Loucy (cell line): ENCODE data around the gene ECHS1.
A peak's percentile ranks its signal among the peaks of the same experiment; 100 is the strongest.

Experiments
- H2AFZ ChIP-seq: fragments of 200-600 bp; sonication (generic); 2 replicates; pipeline ENCODE4 v1.6.0; 2016; ENCODE audit warnings: antibody characterized with exemption, mild to moderate bottlenecking, low read length, moderate library complexity
- H3F3A ChIP-seq: fragments of 200-600 bp; 2 replicates; pipeline ENCODE4 v1.6.0; 2016; ENCODE audit warnings: antibody characterized with exemption, low read depth, mild to moderate bottlenecking
- H3K27me3 ChIP-seq: fragments of 200-600 bp; sonication (generic); 2 replicates; pipeline ENCODE4 v1.6.1; 2014; ENCODE audit warnings: low read length, mild to moderate bottlenecking; ENCODE audit not compliant: insufficient read depth, poor library complexity, severe bottlenecking
- H3K36me3 ChIP-seq: fragments of 200-600 bp; sonication (generic); 2 replicates; pipeline ENCODE4 v1.6.1; 2016; ENCODE audit warnings: low read length; ENCODE audit not compliant: insufficient read depth
- H3K4me1 ChIP-seq: fragments of 200-600 bp; sonication (generic); 2 replicates; pipeline ENCODE4 v1.5.1; 2014; ENCODE audit warnings: low read length, mild to moderate bottlenecking; ENCODE audit not compliant: insufficient read depth, poor library complexity, severe bottlenecking
- H3K4me2 ChIP-seq: fragments of 200-600 bp; sonication (generic); 2 replicates; pipeline ENCODE4 v1.6.0; 2014; ENCODE audit warnings: antibody characterized with exemption, low read length, low read depth, mild to moderate bottlenecking; ENCODE audit not compliant: poor library complexity, severe bottlenecking
- H3K4me3 ChIP-seq: fragments of 200-600 bp; sonication (generic); 2 replicates; pipeline ENCODE4 v1.5.1; 2014; ENCODE audit warnings: low read length, mild to moderate bottlenecking, mixed read lengths; ENCODE audit not compliant: poor library complexity, severe bottlenecking
- H3K79me2 ChIP-seq: fragments of 200-600 bp; sonication (generic); 2 replicates; pipeline ENCODE4 v1.6.1; 2014; ENCODE audit warnings: low read length; ENCODE audit not compliant: insufficient read depth
- H3K9ac ChIP-seq: fragments of 200-600 bp; sonication (generic); 2 replicates; pipeline ENCODE4 v1.6.0; 2014; ENCODE audit warnings: mild to moderate bottlenecking, low read depth, low read length, moderate library complexity; ENCODE audit not compliant: poor library complexity, severe bottlenecking
- H3K9me2 ChIP-seq: fragments of 200-600 bp; sonication (generic); replicated peaks from 2 replicates; pipeline ENCODE4 v1.6.1; 2016; ENCODE audit warnings: low read depth, low read length, mixed read lengths
- H3K9me3 ChIP-seq: fragments of 200-600 bp; sonication (generic); 2 replicates; pipeline ENCODE4 v1.6.1; 2014; ENCODE audit warnings: mild to moderate bottlenecking, antibody characterized with exemption, low read length, low read depth; ENCODE audit not compliant: insufficient read depth
- H4K20me1 ChIP-seq: fragments of 200-600 bp; sonication (generic); 2 replicates; pipeline ENCODE4 v1.6.0; 2014; ENCODE audit warnings: antibody characterized with exemption, low read length, mild to moderate bottlenecking; ENCODE audit not compliant: insufficient read depth, poor library complexity, severe bottlenecking
- EZH2phosphoT487 ChIP-seq: fragments of 200-600 bp; IDR thresholded peaks from 2 replicates; pipeline ENCODE4 v1.6.1; 2018; ENCODE audit warnings: antibody characterized with exemption, mild to moderate bottlenecking, moderate library complexity, borderline replicate concordance
- TF ChIP-seq, protein P1 (sequence below): fragments of 200-600 bp; sonication (generic); conservative IDR thresholded peaks from 2 replicates; pipeline ENCODE4 v1.5.1; 2014; ENCODE audit warnings: mild to moderate bottlenecking, antibody characterized with exemption, low read length

The ECHS1 gene

DNA sequence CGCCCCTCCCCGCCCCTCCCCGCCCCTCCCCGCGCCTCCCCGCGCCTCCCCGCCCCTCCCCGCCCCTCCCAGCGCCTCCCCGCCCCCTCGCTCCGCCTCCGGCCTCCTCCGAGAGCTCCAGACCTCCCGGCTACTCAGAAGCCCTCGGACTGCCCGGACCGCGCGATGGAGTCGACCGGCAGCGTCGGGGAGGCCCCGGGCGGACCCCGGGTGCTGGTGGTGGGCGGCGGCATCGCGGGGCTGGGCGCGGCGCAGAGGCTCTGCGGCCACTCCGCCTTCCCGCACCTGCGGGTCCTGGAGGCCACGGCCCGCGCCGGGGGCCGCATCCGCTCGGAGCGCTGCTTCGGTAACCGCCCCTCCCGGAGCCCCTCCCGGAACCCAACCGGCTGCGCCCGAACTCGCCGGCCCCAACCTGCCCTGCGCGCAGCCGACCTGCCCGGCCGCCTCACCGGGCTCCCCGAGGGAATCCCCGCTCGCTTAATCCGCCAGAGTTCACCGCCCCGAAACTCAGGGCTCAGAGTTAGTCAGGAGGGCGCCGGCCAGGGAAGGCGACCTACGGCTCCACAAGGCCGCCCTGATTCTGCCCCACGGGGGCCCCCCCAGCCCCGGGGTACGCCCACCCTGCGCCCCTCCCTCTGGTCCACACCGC, 6.1 kb upstream of the ECHS1 start, which contains the start of gene PAOX:
Gene PAOX, plus strand, starts transcription at position 111 of the 649 bp plus-strand sequence. Its CDS starts 55 bp downstream, at position 166.
- H2AFZ ChIP-seq: peak within 1 kb of the TSS; percentile 98
- H3K9ac ChIP-seq: peak within 1 kb of the TSS; percentile 74

DNA sequence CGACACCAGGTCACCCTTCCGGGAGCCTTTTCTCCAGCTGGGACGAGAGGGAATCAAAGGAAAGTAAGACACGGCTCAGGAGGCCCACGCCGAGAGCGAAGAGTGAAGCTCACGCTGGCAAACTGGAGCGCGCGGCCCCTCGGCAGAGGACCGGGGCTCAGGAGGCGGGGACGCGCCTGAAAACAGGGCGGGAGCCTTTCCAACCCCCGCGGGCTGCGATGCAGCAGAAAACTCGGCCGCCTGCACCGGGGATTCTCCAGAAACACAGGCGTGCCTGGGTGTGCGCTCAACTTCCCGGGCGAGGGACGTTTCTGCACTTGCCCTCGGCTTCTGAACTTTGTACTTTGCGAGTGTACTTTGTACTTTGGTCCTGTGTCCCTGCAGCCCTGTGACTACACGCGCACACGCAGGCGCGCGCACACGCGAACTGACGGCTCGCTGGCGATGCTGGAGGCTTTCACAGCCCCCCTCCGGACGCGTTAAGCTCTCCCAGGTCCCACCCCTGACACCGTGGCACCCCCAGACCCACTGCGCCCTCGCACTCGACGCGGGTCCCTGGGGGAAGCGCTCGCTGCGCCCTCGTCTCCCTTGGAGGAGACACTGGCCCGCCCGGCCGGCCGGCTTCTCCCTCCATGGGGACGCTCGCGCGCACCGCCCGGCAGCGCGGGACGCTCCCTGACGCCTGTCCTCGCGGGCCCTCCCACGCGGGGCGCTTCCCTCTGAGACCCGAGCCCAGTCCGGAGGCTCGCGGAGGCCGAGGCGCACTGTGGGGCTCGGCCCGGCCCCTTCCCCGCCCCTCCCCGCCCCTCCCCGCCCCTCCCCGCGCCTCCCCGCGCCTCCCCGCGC, 5.3 kb upstream of the ECHS1 start:
- H3K27me3 ChIP-seq: no peaks in the 10 kb centered on the region
- H3F3A ChIP-seq: no peaks in the 10 kb centered on the region; the same call in 1 of the 2 replicates
- H3K4me1 ChIP-seq: peaks cover 19% of the 10 kb centered on the region

More for the DNA sequence above, 6.1 kb upstream of the ECHS1 start, which contains the start of gene PAOX:
- Histone ChIP-seq H3K4me2 (peak within 1 kb of the TSS; percentile 97), H3K9me3 (no peaks in the 10 kb centered on the region), H3K79me2 (no peaks in the 10 kb centered on the region), H3F3A (no peaks in the 10 kb centered on the region; the same call in 1 of the 2 replicates), H3K27me3 (no peaks in the 10 kb centered on the region), H4K20me1 (no peaks in the 10 kb centered on the region), H3K9me2 (no peaks in the 10 kb centered on the region), H3K4me1 (peaks cover 14% of the 10 kb centered on the region), H3K4me3 (peak within 1 kb of the TSS; percentile 80), H3K36me3 (no peaks in the 10 kb centered on the region)
- TF ChIP-seq, protein P1, sequence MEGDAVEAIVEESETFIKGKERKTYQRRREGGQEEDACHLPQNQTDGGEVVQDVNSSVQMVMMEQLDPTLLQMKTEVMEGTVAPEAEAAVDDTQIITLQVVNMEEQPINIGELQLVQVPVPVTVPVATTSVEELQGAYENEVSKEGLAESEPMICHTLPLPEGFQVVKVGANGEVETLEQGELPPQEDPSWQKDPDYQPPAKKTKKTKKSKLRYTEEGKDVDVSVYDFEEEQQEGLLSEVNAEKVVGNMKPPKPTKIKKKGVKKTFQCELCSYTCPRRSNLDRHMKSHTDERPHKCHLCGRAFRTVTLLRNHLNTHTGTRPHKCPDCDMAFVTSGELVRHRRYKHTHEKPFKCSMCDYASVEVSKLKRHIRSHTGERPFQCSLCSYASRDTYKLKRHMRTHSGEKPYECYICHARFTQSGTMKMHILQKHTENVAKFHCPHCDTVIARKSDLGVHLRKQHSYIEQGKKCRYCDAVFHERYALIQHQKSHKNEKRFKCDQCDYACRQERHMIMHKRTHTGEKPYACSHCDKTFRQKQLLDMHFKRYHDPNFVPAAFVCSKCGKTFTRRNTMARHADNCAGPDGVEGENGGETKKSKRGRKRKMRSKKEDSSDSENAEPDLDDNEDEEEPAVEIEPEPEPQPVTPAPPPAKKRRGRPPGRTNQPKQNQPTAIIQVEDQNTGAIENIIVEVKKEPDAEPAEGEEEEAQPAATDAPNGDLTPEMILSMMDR: no peak
- TF ChIP-seq EZH2phosphoT487: no peak

DNA sequence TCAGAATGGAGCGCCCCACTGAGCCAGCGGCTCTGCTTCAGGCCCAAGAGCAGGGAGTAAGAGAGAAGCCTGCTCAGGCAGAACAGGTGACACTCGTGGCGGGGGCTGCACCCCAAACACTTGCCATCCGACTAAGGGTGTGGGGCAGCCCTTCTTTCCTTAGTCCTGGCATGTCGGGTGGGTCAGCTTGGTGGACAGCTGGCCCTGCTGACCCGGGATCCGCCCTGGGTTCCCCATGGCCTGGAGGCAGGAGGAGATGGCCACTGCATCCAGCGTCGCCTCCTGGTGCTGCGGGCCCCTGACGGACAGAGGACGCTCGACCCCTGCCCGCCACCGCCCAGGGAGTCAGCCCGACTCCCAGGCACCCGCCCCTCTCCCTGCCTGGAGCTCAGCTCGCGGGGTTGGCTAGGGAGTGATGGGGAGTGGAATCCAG, 4.7 kb upstream of the ECHS1 start:
- Histone ChIP-seq H4K20me1 (no peaks in the 10 kb centered on the region), H3K4me2 (peak overlapping the region; percentile 97), H3F3A (no peaks in the 10 kb centered on the region; the same call in 1 of the 2 replicates), H3K9me3 (no peaks in the 10 kb centered on the region), H3K27me3 (no peaks in the 10 kb centered on the region), H3K36me3 (no peaks in the 10 kb centered on the region), H2AFZ (peak overlapping the region; percentile 98), H3K9me2 (no peaks in the 10 kb centered on the region), H3K4me1 (peaks cover 19% of the 10 kb centered on the region), H3K4me3 (peak overlapping the region; percentile 80), H3K9ac (peak overlapping the region; percentile 74), H3K79me2 (no peaks in the 10 kb centered on the region)
- TF ChIP-seq, protein P1: no peak
- TF ChIP-seq EZH2phosphoT487: no peak

More for the DNA sequence above, 5.3 kb upstream of the ECHS1 start:
- H3K36me3 ChIP-seq: no peaks in the 10 kb centered on the region
- H3K9me3 ChIP-seq: no peaks in the 10 kb centered on the region
- H3K9ac ChIP-seq: peak overlapping the region; percentile 74
- H4K20me1 ChIP-seq: no peaks in the 10 kb centered on the region
- peak overlapping the region; percentile 80 for H3K4me3 ChIP-seq
- H2AFZ ChIP-seq: peak overlapping the region; percentile 98
- no peaks in the 10 kb centered on the region for H3K79me2 ChIP-seq
- no peaks in the 10 kb centered on the region for H3K9me2 ChIP-seq
- TF ChIP-seq, protein P1: no peak
- TF ChIP-seq EZH2phosphoT487: no peak
- H3K4me2 ChIP-seq: peak overlapping the region; percentile 97
